Uterus (tissue), 4 donors: Measurements from ENCODE around the gene CHD5. TPM values are rescaled to one million over a fixed set of nuclear protein-coding genes. Genes with fewer than 3 reads are reported as not detected.

ENCODE experiments used
- DNase-seq, 2 donors: peaks; one replicate each; pipeline ENCODE4 v3.0.0-alpha.2; 2019 to 2020
- H3K27ac ChIP-seq, 2 donors: fragments of 200-600 bp; sonication (generic); 1 replicate in 1 of 2; 2 replicates in 1 of 2; pipeline ENCODE4 v1.5.1; 2016 to 2018
- H3K27me3 ChIP-seq, 2 donors: fragments of 200-600 bp; sonication (generic); one replicate each; pipeline ENCODE4 v1.5.1; 2018 to 2019; ENCODE audit warnings: control low read depth in 1 of 2
- H3K36me3 ChIP-seq, 2 donors: fragments of 200-600 bp; sonication (generic); one replicate each; pipeline ENCODE4 v1.5.1; 2019; ENCODE audit warnings: control low read depth in 1 of 2
- H3K4me1 ChIP-seq, 2 donors: fragments of 200-600 bp; sonication (generic); one replicate each; pipeline ENCODE4 v1.5.1; 2018 to 2019; ENCODE audit warnings: control low read depth in 1 of 2
- H3K4me3 ChIP-seq, 2 donors: fragments of 200-600 bp; sonication (generic); 1 replicate in 1 of 2; 2 replicates in 1 of 2; pipeline ENCODE4 v1.5.1; 2018 to 2019; ENCODE audit warnings: mild to moderate bottlenecking in 1 of 2
- H3K9me3 ChIP-seq, 2 donors: fragments of 200-600 bp; sonication (generic); one replicate each; pipeline ENCODE4 v1.5.1; 2019; ENCODE audit warnings: control low read depth in 1 of 2
- CTCF ChIP-seq, 4 experiments: fragments of 200-600 bp in 2 of 4; fragments of 450-650 bp in 2 of 4; sonication (generic) in 2 of 4; IDR thresholded peaks; one replicate each; pipeline ENCODE4 v1.5.1; 2016 to 2019; ENCODE audit warnings: antibody characterized with exemption in 4 of 4, mild to moderate bottlenecking in 2 of 4, moderate library complexity in 1 of 4
- POLR2A ChIP-seq, 2 donors: fragments of 450-650 bp; IDR thresholded peaks; one replicate each; pipeline ENCODE4 v1.6.1; 2016; ENCODE audit warnings: antibody characterized with exemption in 2 of 2, mild to moderate bottlenecking in 1 of 2, moderate library complexity in 1 of 2
- intact Hi-C: fragments of 100-400 bp; cut with DNase I; formaldehyde crosslinking; loops from one replicate; pipeline ENCODE4 v1.15.1; 2023; ENCODE audit warnings: low total_unique reads
- total RNA-seq, 4 donors: library from RNA; depleted of rRNA in 3 of 4; stranded (reverse); fragments of >200 nt in 3 of 4; gene quantifications; one replicate each; pipeline versions ENCODE4 v1.1.0 to v1.2.4, GENCODE V29; 2014 to 2023
- donor health status: DM: yes; HTN: yes; CAD: no.

Gene CHD5
- total RNA-seq, 4 donors from 2014 or later, result 0.69 to 1.3 TPM; not detected in 2

GRCh38 chr1:6123816-6124215, 56.3 kb downstream of the CHD5 start:
- TF ChIP-seq CTCF (IDR thresholded peaks at IDR 0.05), result no peak
- no peak for TF ChIP-seq POLR2A (IDR thresholded peaks at IDR 0.05)
- no peak for DNase-seq
- intact Hi-C loops, result no loop called here

GRCh38 chr1:6123083-6123482, 57.0 kb downstream of the CHD5 start:
- Histone ChIP-seq H3K9me3 (no peaks in the 10 kb centered on the region), H3K27me3 (no peaks in the 10 kb centered on the region), H3K36me3 (no peaks in the 10 kb centered on the region), H3K4me1 (no peaks in the 10 kb centered on the region), H3K27ac (no peak overlapping the region), H3K4me3 (no peak overlapping the region)
- intact Hi-C loops, result no loop called here
- no peak for TF ChIP-seq POLR2A (IDR thresholded peaks at IDR 0.05)
- no peak for TF ChIP-seq CTCF (IDR thresholded peaks at IDR 0.05)
- no peak for DNase-seq

More at GRCh38 chr1:6123816-6124215, 56.3 kb downstream of the CHD5 start:
- H3K9me3 ChIP-seq, result no peaks in the 10 kb centered on the region
- H3K4me3 ChIP-seq, result no peak overlapping the region
- H3K27me3 ChIP-seq, result no peaks in the 10 kb centered on the region
- no peaks in the 10 kb centered on the region for H3K36me3 ChIP-seq
- H3K27ac ChIP-seq, result no peak overlapping the region
- H3K4me1 ChIP-seq, result no peaks in the 10 kb centered on the region

GRCh38 chr1:6121651-6122370, 58.3 kb downstream of the CHD5 start:
- Histone ChIP-seq H3K27ac (no peak overlapping the region), H3K36me3 (no peaks in the 10 kb centered on the region), H3K4me3 (no peak overlapping the region), H3K4me1 (no peaks in the 10 kb centered on the region), H3K27me3 (no peaks in the 10 kb centered on the region), H3K9me3 (no peaks in the 10 kb centered on the region)
- intact Hi-C loops, result no loop called here
- TF ChIP-seq CTCF (IDR thresholded peaks at IDR 0.05), result no peak
- no peak for TF ChIP-seq POLR2A (IDR thresholded peaks at IDR 0.05)
- DNase-seq, result no peak

- TF ChIP-seq CTCF (IDR thresholded peaks at IDR 0.05) (no peak), POLR2A (IDR thresholded peaks at IDR 0.05) (no peak)
- no peaks in the 10 kb centered on the region for H3K9me3 ChIP-seq
- no peaks in the 10 kb centered on the region for H3K27me3 ChIP-seq
- intact Hi-C loops, result no loop called here
- DNase-seq, result no peak
- no peaks in the 10 kb centered on the region for H3K4me1 ChIP-seq
- no peak overlapping the region for H3K4me3 ChIP-seq
- H3K36me3 ChIP-seq, result no peaks in the 10 kb centered on the region
- H3K27ac ChIP-seq, result no peak overlapping the region
Observed at GRCh38 chr1:6121021-6121421, 59.1 kb downstream of the CHD5 start.

GRCh38 chr1:6118415-6118814, 61.7 kb downstream of the CHD5 start:
- Histone ChIP-seq H3K4me3 (no peak overlapping the region), H3K27ac (no peak overlapping the region), H3K36me3 (no peaks in the 10 kb centered on the region), H3K27me3 (no peaks in the 10 kb centered on the region), H3K9me3 (no peaks in the 10 kb centered on the region), H3K4me1 (no peaks in the 10 kb centered on the region)
- intact Hi-C loops, result no loop called here
- no peak for TF ChIP-seq CTCF (IDR thresholded peaks at IDR 0.05)
- no peak for TF ChIP-seq POLR2A (IDR thresholded peaks at IDR 0.05)
- no peak for DNase-seq
